22Rv1 (cell line): ENCODE measurements around the gene NIPBL.
"Not testable (repeated sequence)": the region's sequence is repeated elsewhere in the genome, so short reads cannot be mapped to it uniquely, and the experiment has no call there.

Source experiments
- H3K27ac ChIP-seq: fragments of 450-650 bp; 2 replicates; pipeline ENCODE4 v1.5.1; 2017
- CTCF ChIP-seq: fragments of 450-650 bp; IDR thresholded peaks from 2 replicates; pipeline ENCODE4 v1.5.1; 2017; ENCODE audit warnings: mild to moderate bottlenecking
- ZFX ChIP-seq: fragments of 450-650 bp; IDR thresholded peaks from 2 replicates; pipeline ENCODE4 v1.6.1; 2017; ENCODE audit warnings: antibody characterized with exemption, borderline replicate concordance

NIPBL gene

DNA sequence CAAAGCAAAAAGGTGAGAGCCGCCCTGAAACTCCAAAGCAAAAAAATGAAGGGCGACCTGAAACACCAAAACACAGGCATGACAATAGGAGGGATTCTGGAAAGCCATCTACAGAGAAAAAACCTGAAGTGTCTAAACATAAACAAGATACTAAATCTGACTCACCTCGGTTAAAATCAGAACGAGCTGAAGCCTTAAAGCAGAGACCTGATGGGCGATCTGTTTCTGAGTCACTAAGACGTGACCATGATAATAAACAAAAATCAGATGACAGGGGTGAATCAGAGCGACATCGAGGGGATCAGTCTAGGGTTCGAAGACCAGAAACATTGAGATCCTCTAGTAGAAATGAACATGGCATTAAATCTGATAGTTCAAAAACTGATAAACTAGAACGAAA, 108.8 kb downstream of the NIPBL start:
- H3K27ac ChIP-seq = no peak overlapping the region
- TF ChIP-seq CTCF = no peak
- no peak for TF ChIP-seq ZFX

DNA sequence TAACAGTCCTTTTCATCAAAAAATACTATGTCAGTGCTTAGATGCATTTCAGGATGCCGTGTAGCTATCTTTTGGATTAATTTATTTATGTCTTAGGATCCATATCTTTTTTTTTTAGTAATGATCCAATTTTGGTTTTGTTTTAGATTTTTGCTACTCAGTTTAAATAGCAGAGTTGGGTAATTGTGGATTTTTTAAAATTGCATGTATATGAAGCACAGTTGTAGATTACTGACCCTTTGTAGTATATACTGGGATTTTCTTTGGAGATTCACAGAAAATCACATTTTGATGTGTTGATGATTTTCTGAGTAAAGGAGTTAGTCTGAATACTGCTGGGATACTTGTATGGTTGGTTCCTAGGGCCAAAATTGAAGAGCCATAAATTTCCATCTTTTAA, 111.8 kb downstream of the NIPBL start:
- TF ChIP-seq CTCF = no peak
- TF ChIP-seq ZFX = no peak
- no peak overlapping the region for H3K27ac ChIP-seq

- no peak for TF ChIP-seq CTCF
- no peak for TF ChIP-seq ZFX
- H3K27ac ChIP-seq = no peak overlapping the region
Observed at GRCh38 chr5:36998578-36998977, 122.0 kb downstream of the NIPBL start.

- TF ChIP-seq ZFX (no peak), CTCF (no peak)
- peak overlapping the region; percentile 28 for H3K27ac ChIP-seq
Observed at GRCh38 chr5:37002176-37002751, 125.7 kb downstream of the NIPBL start.

DNA sequence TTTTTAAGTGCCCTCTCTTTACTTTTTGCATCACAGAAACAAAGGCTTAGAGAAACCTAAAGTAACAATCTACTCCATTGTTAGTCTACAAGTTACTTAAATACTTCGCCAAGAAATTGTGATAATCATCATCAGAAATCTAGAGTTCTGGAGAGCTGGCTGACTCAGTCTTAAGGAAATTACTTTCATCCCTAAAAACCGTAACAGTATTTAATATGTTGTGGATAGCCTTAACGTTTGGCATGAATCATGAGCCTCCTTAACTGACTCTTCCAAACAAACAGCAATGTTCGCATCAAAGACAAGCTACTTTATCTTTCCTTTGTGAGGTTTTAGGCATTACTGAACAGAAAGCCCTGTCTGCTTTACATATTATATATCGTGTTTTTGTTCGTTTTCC, 128.7 kb downstream of the NIPBL start:
- no peak for TF ChIP-seq CTCF
- TF ChIP-seq ZFX = no peak
- H3K27ac ChIP-seq = no peak overlapping the region

DNA sequence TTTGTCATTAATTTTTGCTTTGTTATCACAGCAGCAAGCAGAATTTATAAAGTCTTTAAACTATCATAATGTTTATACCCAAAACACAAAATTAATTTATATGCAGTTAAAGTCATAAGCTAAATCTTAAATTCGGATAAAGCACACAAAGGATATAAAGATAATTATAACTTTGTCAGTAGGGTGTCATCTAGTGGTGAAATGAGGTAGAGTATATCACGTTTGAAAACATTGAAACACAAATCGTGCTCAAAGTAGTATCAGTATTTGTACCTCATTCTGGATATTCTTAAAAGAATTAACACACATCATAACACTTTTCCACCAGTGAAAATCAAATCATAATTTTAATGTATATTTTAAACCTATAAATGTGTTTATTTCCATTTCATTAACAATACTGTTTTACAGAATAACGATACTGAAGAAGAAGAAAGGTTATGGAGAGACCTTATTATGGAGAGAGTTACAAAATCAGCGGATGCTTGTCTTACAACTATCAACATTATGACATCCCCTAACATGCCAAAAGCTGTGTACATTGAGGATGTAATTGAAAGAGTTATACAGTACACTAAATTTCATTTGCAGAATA, 129.5 kb downstream of the NIPBL start:
- H3K27ac ChIP-seq = no peak overlapping the region
- TF ChIP-seq CTCF = peak; percentile 85
- no peak for TF ChIP-seq ZFX

DNA sequence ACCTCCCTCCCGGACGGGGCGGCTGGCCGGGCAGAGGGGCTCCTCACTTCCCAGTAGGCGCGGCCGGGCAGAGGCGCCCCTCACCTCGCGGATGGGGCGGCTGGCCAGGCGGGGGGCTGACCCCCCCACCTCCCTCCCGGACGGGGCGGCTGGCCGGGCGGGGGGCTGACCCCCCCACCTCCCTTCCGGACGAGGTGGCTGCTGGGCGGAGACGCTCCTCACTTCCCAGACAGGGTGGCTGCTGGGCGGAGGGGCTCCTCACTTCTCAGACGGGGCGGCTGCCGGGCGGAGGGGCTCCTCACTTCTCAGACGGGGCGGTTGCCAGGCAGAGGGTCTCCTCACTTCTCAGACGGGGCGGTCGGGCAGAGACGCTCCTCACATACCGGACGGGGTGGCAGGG, 136.6 kb downstream of the NIPBL start:
- not testable (repeated sequence) for H3K27ac ChIP-seq

DNA sequence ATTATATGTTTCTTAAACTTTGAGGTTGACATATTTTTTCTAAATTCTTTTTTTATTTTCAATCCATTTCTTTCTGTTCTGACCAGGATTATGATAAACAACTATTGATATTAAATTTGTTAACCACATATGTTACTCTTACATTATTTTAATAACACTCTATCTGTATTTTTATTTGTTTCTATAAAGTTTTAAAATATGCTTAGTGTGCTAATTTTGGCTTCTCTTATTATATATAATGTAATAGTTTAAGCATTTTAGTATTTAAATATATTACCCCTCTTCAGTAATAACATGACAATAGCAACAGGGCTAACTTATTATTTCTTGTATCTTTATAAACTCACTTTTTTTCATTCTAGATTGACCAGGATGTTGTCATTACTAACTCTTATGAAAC, 137.8 kb downstream of the NIPBL start:
- no peak for TF ChIP-seq ZFX
- no peak for TF ChIP-seq CTCF

More for the DNA sequence above, 137.8 kb downstream of the NIPBL start:
- H3K27ac ChIP-seq = no peak overlapping the region
